DMS79 treated with DMSO at 0.1 percent for 48 hours (cell line): ENCODE results near the gene OR2C1.
A peak's percentile ranks its signal among the peaks of the same experiment; 100 is the strongest.

Source experiments
- DNase-seq: peaks from one replicate; lab custom pipeline; 2025; lab: John Stamatoyannopoulos, UW

The OR2C1 gene

GRCh38 chr16:3355589-3355988 is at the start of gene OR2C1:
OR2C1 (plus strand) TSS chr16:3355889; CDS start chr16:3355941, 52 bp downstream.
- DNase-seq, result no peak

GRCh38 chr16:3306078-3306477 is 49.6 kb upstream of the OR2C1 start:
- no peak for DNase-seq

GRCh38 chr16:3311496-3311895 is 44.2 kb upstream of the OR2C1 start:
- no peak for DNase-seq

- DNase-seq, result peak; percentile 3
Measured at GRCh38 chr16:3317315-3317999, 38.2 kb upstream of the OR2C1 start.

- DNase-seq, result no peak
Measured at GRCh38 chr16:3321816-3322215, 33.9 kb upstream of the OR2C1 start.

GRCh38 chr16:3327514-3327913 is 28.2 kb upstream of the OR2C1 start:
- DNase-seq, result no peak

GRCh38 chr16:3328104-3328503 is 27.6 kb upstream of the OR2C1 start:
- no peak for DNase-seq

- no peak for DNase-seq
Measured at GRCh38 chr16:3328643-3329042, 27.0 kb upstream of the OR2C1 start.

GRCh38 chr16:3346041-3346440 is 9.6 kb upstream of the OR2C1 start:
- DNase-seq, result no peak

GRCh38 chr16:3347586-3347985 is 8.1 kb upstream of the OR2C1 start:
- no peak for DNase-seq

- DNase-seq, result no peak
Measured at GRCh38 chr16:3348547-3349167, 7.0 kb upstream of the OR2C1 start.

- DNase-seq, result no peak
Measured at GRCh38 chr16:3349175-3349574, 6.5 kb upstream of the OR2C1 start.

- no peak for DNase-seq
Measured at GRCh38 chr16:3356118-3356517, 429 bp downstream of the OR2C1 start.

GRCh38 chr16:3358871-3359270 is 3.2 kb downstream of the OR2C1 start:
- DNase-seq, result no peak

GRCh38 chr16:3362931-3363330 is 7.2 kb downstream of the OR2C1 start:
- DNase-seq, result no peak

GRCh38 chr16:3363793-3364192 is 8.1 kb downstream of the OR2C1 start:
- DNase-seq, result no peak

GRCh38 chr16:3364774-3365427 is 9.2 kb downstream of the OR2C1 start:
- DNase-seq, result no peak

GRCh38 chr16:3369073-3369472 is 13.4 kb downstream of the OR2C1 start:
- DNase-seq, result no peak

GRCh38 chr16:3375680-3376079 is 20.0 kb downstream of the OR2C1 start:
- no peak for DNase-seq

- DNase-seq, result no peak
Measured at GRCh38 chr16:3377917-3378316, 22.2 kb downstream of the OR2C1 start.

GRCh38 chr16:3383045-3383448 is 27.4 kb downstream of the OR2C1 start:
- no peak for DNase-seq

- DNase-seq, result no peak
Measured at GRCh38 chr16:3388325-3388724, 32.6 kb downstream of the OR2C1 start.

- DNase-seq, result no peak
Measured at GRCh38 chr16:3389663-3390338, 34.1 kb downstream of the OR2C1 start.
